Left ventricle myocardium inferior (tissue), 1 donor: ENCODE data around the gene SLC43A2. TPM values are rescaled to one million over a fixed set of nuclear protein-coding genes. Genes with fewer than 3 reads are reported as not detected.

Experiments used
- DNase-seq: peaks from one replicate; pipeline ENCODE4 v3.0.0-alpha.2; 2020
- H3K27ac ChIP-seq: fragments of 200-600 bp; replicated peaks from 2 replicates; pipeline ENCODE4 v1.8.0; 2021
- H3K27me3 ChIP-seq: fragments of 200-600 bp; 2 replicates; pipeline ENCODE4 v1.8.0; 2021; ENCODE audit warnings: low read depth
- H3K36me3 ChIP-seq: fragments of 200-600 bp; 2 replicates; pipeline ENCODE4 v1.8.0; 2021
- H3K4me1 ChIP-seq: fragments of 200-600 bp; 2 replicates; pipeline ENCODE4 v1.8.0; 2021
- H3K4me3 ChIP-seq: fragments of 200-600 bp; 2 replicates; pipeline ENCODE4 v1.8.0; 2021; ENCODE audit warnings: mild to moderate bottlenecking, moderate library complexity
- H3K9me3 ChIP-seq: fragments of 200-600 bp; replicated peaks from 2 replicates; pipeline ENCODE4 v1.8.0; 2021
- CTCF ChIP-seq: fragments of 200-600 bp; IDR thresholded peaks from 2 replicates; pipeline ENCODE4 v1.8.0; 2021; ENCODE audit warnings: antibody characterized with exemption, mild to moderate bottlenecking, borderline replicate concordance
- intact Hi-C: fragments of 100-400 bp; cut with micrococcal nuclease; formaldehyde crosslinking; loops from one replicate; pipeline ENCODE4 v1.11.0; 2022
- total RNA-seq: library from RNA; stranded (reverse); fragmentation: NEBNext Ultra II Directional; extraction: Animal tissue kit (Norgen Biotek cat#: 25700); gene quantifications from one replicate; pipeline ENCODE4 v1.2.1, GENCODE V29; 2021
- donor health status: DM: no; HTN: yes; CAD: no; lungs with severe emphysema.

Gene SLC43A2
- total RNA-seq, 1 donor from 2014 or later = 4.0 TPM

- intact Hi-C loops = no loop called here
- peaks cover 48% of the 10 kb centered on the region for H3K36me3 ChIP-seq
- H3K4me1 ChIP-seq = peaks cover 17% of the 10 kb centered on the region
- H3K27me3 ChIP-seq = no peaks in the 10 kb centered on the region
- H3K27ac ChIP-seq = no peak overlapping the region
- no peak overlapping the region for H3K4me3 ChIP-seq
- no peak for DNase-seq
- no peak for TF ChIP-seq CTCF
- H3K9me3 ChIP-seq = no peaks in the 10 kb centered on the region
Measured at GRCh38 chr17:1635675-1636465, 7.2 kb upstream of the SLC43A2 start.

GRCh38 chr17:1634841-1635650, 6.4 kb upstream of the SLC43A2 start:
- H3K9me3 ChIP-seq = no peaks in the 10 kb centered on the region
- peaks cover 11% of the 10 kb centered on the region for H3K4me1 ChIP-seq
- DNase-seq = no peak
- H3K27me3 ChIP-seq = no peaks in the 10 kb centered on the region
- intact Hi-C loops = no loop called here
- TF ChIP-seq CTCF = no peak
- no peak overlapping the region for H3K27ac ChIP-seq
- H3K4me3 ChIP-seq = no peak overlapping the region
- H3K36me3 ChIP-seq = peaks cover 48% of the 10 kb centered on the region

GRCh38 chr17:1630662-1631061, 2.0 kb upstream of the SLC43A2 start:
- Histone ChIP-seq H3K36me3 (peaks cover 14% of the 10 kb centered on the region), H3K27me3 (no peaks in the 10 kb centered on the region), H3K27ac (no peak overlapping the region), H3K9me3 (no peaks in the 10 kb centered on the region), H3K4me1 (peaks cover 41% of the 10 kb centered on the region), H3K4me3 (no peak overlapping the region)
- DNase-seq = no peak
- TF ChIP-seq CTCF = no peak
- intact Hi-C loops = no loop called here

GRCh38 chr17:1629504-1630310, 1.1 kb upstream of the SLC43A2 start:
- peak; percentile 51 for DNase-seq
- peaks cover 41% of the 10 kb centered on the region for H3K4me1 ChIP-seq
- no peaks in the 10 kb centered on the region for H3K27me3 ChIP-seq
- H3K9me3 ChIP-seq = no peaks in the 10 kb centered on the region
- peaks cover 5% of the 10 kb centered on the region for H3K36me3 ChIP-seq
- peak overlapping the region; percentile 91 for H3K4me3 ChIP-seq
- peak; percentile 64 for TF ChIP-seq CTCF
- intact Hi-C loops = loop anchor here (10.0 kb wide), 1 partner anchor 55 kb away; no protein-coding TSS in a partner anchor
- peak overlapping the region; percentile 93 for H3K27ac ChIP-seq

- H3K27ac ChIP-seq = peak overlapping the region; percentile 93
- no peaks in the 10 kb centered on the region for H3K27me3 ChIP-seq
- peaks cover 41% of the 10 kb centered on the region for H3K4me1 ChIP-seq
- peak; percentile 61 for TF ChIP-seq CTCF
- peak; percentile 94 for DNase-seq
- H3K36me3 ChIP-seq = no peaks in the 10 kb centered on the region
- peak overlapping the region; percentile 91 for H3K4me3 ChIP-seq
- H3K9me3 ChIP-seq = no peaks in the 10 kb centered on the region
- intact Hi-C loops = loop anchor here (10.0 kb wide), 1 partner anchor 54 kb away; no protein-coding TSS in a partner anchor
Measured at GRCh38 chr17:1628856-1629503, 346 bp upstream of the SLC43A2 start.
